HG03066 (cell line): Measurements from ENCODE around the gene CFAP97D2.
"Not testable (repeated sequence)": the region's sequence is repeated elsewhere in the genome, so short reads cannot be mapped to it uniquely, and the experiment has no call there.

Experiments
- ATAC-seq: cut with Tn5 transposase; IDR thresholded peaks from one replicate; pipeline ENCODE4 v1.9.1; 2021; ENCODE audit warnings: low read depth; ENCODE audit not compliant: unreplicated experiment

The CFAP97D2 gene

DNA sequence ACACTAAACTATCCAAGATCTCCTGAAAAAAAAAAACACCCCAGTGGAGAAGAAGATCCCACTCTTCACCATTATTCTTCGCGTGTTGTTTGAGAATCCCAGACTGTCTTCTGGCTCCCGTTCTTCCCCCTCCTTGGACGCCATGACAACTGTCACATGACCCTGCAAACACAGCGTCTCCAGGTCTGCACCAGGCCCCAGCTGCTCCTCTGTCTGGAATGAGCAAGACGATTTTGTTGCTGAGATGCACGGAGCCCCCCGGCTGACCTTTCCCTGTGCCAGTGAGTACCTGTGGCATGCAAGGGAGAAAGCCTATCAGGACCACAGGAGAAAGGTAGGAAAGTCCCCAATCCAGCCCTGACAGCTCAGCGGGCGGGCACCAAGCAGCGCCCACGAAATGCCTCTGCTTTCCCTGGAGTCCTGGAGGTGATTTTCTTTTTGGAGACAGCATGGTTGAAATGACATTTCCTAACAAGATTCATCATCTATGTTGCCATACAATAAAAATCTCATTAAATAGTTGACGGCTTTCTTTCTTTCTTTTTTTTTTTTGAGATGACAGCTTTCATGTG lies at the start of gene CFAP97D2:
CFAP97D2 (plus strand) TSS at position 171 of the 572 bp plus-strand sequence; CDS start at position 245, 74 bp downstream.
- no peak for ATAC-seq

DNA sequence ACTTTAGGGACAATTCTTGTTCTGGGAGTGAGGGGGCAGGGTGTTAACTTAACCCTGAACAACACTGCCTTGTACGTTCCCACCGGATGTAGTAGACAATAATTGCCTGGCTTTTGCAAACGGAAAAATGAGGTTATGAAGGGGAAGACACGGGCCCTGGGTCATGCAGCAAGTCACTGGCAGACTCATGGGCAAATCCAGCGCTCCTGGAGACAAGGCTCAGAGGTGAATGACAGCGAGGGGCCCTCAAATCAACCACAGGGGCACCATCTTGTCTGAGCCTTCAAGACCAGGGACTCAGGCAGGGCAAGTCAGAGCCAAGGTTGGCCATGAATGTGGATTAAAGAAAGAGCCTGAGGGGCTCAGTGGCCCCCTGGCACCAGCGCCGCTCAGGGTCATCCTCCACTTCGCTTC lies 49.4 kb upstream of the CFAP97D2 start:
- ATAC-seq: no peak

DNA sequence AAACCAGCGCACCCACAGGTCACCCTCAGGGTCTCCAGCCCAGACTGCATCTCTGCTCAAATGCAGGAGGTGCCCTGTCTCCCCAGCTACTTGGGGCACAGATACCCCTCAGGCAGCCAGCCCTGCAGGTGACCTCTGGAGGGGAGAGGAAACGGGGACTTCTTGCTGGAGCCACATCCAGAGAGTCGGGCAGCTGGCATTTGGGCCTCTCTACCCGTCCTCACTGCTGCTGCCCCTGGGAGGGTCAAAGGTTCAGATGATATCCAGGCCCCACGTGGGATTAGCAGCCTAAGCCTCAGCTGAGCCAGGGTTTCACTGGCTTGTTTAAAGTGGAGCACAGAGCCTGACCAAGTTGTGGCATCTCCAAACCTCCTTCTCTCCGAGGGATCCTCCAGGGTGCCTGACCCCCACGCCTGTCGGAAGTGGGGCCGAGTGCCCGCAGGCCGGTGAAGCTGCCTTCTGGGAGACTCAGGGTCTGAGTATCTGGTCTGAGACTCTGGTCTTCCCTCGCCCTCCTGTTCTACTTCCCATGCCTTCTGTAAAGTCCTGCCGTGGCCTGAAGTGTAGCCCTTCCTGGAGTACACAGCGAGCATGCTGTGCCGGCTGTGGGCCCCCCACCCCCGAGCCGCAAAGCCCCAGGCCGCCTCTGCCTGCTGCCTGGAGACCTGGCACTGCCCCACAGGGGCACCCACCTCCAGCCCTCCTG lies 48.8 kb upstream of the CFAP97D2 start:
- no peak for ATAC-seq

DNA sequence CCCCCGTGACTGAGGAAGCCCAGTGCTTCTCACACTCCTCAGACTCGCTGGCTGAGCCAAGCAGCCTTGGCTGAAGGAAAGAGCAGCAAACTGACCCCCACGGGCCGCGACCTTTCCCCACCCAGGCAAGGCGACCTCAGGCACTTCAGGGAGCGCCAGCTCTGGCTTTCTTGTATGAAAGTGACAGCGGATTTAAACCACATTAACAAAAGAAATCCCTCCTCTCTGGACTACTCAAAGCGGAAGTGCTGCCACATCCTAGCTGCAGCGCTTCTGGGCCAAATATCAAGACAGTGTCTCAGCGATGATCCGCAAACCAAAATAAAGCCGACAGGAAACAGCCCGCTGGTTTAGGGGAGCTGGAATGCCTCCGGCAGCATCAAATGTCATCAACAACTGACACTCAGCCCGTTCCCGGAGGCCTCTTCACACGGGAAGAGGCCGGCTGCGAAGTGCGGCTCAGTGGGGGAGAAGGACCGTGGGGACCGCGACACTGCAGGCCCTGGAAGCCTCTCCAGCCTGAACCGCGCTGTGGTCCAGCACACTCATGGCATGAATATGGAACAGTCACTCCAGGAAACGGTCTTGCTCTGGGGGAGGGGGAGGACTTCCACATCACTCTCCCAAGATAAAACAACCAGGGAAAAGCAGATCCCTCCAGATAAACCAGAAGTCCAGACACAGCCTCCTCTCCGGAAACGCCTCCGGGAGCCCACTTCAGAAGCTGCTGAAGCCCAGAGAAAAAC lies 48.0 kb upstream of the CFAP97D2 start:
- ATAC-seq: peak; percentile 29

DNA sequence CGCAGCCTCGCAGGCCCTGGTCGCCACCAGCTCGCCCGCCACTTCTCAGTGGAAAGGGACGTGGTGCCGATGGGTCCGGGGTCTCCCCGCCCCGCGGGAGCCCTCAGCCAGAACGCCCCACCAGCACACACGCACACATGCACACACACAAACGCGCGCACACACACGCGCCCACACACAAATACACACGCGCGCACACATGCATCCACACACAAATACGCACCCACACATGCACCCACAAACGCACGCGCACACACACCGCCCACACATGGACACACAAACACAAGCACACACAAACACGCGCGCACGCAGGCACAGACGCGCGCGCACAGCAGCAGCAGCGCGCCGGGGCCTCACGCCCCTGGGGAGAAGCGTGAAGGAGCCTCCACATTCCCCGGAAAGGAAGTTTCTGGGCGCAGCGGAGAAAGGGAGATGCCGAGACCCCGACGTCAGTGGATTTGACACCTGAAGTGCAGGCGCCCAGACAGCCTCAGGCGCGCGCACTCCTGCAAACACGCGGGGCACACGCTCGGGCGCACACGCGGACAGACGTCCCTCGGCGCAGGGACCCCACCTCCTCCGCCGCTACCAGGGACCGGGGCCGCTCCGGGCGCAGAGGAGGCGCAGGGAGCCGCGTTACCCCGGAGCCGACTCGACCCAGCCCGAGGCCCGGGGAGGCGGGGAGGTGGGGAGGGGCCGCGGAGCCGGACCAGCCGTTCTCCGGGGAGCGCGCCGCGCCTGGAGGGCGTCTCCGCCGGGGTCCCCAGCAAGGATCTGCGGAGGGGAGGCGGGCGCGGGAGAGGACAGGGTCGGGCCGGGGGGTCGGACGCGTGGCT lies 47.3 kb upstream of the CFAP97D2 start:
- ATAC-seq: no peak

DNA sequence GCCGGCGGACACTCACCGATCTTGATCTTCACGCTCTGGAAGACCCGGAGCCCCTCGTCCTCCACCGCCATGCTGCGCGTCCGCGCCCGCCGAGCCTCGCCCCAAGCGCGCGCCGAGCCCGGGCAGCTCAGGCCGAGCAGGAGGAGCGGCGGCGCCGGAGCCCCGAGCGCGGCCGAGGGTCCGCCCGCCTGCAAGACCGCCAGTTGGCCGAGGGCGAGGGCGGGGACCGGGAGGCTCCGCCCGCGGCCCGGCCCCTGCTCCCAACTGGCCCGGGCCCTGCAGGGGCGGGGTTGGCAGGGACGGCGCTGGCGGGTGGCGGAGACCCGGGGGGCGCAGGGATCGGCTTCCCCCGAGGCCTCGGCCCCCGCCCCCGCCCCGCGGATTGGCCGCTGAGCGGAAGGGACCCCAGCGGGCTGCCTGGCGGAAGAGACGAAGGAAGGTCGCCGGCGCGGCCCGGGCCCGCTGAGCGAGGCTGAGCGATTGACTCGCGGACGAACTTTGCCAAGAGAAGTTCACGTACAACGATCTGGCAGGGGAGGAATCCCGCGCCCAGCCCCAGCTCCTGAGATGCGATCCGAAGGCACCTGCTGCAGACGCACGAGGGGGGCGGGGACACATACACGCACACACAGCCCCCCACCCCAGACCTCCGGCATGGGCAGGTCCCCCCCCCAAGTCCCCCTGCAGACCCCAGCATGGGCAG lies 46.5 kb upstream of the CFAP97D2 start, which contains the start of gene RASA3:
RASA3 (minus strand) TSS at position 205 of the 703 bp plus-strand sequence; CDS start at position 71, 134 bp downstream.
- peak; percentile 46 for ATAC-seq

DNA sequence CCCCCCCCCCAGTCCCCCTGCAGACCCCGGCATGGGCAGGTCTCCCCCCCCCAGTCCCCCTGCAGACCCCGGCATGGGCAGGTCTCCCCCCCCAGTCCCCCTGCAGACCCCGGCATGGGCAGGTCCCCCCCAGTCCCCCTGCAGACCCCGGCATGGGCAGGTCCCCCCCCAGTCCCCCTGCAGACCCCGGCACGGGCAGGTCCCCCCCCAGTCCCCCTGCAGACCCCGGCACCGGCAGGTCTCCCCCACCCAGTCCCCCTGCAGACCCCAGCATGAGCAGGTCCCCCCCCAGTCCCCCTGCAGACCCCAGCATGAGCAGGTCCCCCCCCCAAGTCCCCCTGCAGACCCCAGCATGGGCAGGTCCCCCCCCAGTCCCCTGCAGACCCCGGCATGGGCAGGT lies 45.9 kb upstream of the CFAP97D2 start:
- not testable (repeated sequence) for ATAC-seq

DNA sequence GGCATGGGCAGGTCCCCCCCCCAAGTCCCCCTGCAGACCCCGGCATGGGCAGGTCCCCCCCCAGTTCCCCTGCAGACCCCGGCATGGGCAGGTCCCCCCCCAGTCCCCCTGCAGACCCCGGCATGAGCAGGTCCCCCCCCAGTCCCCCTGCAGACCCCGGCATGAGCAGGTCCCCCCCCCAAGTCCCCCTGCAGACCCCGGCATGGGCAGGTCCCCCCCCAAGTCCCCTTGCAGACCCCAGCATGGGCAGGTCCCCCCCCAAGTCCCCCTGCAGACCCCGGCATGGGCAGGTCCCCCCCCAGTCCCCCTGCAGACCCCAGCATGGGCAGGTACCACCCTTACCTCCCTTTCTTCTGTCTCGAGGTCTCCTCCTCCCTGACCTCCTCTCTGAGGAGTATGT lies 45.5 kb upstream of the CFAP97D2 start:
- ATAC-seq: not testable (repeated sequence)

DNA sequence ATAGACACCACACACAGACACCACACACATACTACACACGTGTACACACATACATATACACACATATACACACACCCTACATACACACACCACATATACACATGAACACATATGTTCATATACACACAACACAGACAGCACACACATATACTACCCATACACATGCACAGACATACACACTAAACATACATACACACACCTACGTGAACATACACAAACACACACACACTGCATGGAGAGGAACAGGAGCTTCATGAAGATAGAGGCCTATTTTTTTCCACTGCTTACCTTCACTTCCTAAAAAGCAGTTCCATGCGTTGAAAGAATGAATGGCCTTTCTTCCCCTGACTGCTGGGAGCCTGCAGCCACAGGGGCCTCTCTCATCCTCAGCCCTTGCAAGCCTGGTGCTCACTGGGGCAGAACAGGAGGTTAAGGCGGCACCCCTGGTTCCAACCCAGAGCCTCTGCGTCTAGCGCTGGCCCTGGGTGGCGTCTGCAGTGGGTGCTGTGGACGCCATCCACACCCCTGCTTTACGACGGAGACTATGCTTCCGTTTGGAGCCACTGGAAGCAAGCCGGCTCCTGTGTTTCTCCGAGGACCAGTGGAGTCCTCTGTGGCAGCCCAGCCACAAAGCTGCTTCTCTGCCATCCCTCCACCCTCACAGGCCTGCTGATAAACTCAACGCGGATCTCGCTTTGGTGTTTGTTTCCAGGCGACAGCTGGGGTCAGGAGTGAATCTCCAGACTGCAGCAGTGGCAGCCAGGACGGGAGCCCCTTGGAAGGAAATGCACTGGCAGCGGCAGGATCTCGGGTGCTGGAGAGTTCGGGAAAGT lies 44.7 kb upstream of the CFAP97D2 start:
- no peak for ATAC-seq

DNA sequence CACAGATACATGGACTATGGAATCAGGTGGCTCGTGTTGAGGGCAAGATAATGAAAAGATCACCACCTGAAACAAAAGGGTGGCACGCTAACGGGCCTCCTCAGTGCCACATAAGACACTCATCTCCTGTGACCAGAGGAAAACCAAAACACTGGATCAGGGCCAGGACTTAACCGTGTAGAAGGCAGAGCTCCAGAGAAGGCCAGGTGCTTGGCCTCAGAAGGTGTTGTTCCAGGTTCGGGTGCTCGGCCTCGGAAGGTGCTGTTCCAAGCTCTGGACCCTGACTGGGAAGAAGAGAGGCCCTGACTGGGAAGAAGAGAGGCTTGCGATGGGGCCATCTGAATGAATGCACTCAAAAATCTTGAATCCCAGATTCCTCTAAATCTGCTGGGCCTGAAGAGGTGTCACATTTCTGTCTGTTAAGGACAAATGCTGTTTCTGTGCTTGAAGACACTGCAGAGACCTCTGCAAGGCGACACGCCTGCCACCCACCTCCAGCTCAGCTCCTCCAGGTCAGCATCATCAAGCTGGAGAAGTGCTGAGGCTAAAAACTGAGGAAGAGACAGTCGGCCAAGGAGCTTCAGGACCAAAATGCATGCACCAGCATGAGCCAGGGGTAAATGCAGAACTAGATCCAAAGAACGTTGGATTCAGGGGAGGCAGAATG lies 44.0 kb upstream of the CFAP97D2 start:
- no peak for ATAC-seq

DNA sequence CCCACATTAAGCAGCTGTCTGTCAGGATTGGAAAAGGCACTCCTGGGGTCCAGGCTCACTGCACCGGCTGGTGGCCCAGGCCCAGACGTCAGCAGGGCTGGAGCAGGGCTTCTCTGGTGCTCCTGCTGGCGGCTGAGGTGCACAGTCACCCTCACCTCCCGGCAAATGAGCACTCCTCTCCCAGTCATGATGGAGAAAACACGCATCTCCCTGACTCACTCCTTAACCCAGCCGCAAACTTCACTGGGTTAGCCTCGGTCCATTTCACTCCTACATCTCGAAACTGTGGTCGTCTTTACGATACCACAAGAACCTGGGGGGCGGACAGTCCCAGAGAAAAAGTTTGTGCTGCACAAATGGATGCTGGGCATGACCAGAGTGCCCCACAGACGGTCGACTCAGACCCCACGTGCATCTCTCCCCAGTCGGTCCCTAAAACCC lies 43.3 kb upstream of the CFAP97D2 start:
- no peak for ATAC-seq

DNA sequence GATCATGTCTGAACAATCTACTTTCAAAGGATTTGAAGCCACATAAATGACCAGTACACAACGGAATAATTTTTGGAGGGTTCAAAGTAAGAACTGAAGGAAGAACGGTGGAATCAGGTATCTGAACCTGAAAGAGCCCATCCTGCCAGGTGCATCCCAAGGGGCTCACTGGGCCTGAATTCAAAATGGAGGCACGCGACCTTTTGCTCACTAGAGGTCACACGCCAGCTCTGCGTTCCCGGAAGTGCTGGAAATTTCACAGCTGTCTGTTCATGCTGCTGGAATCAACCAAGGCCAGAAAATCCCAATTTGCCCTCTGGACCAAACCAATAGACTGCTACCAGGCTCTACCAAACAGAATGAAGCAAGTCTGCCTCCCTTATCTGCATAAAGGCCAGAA lies 42.5 kb upstream of the CFAP97D2 start:
- no peak for ATAC-seq

DNA sequence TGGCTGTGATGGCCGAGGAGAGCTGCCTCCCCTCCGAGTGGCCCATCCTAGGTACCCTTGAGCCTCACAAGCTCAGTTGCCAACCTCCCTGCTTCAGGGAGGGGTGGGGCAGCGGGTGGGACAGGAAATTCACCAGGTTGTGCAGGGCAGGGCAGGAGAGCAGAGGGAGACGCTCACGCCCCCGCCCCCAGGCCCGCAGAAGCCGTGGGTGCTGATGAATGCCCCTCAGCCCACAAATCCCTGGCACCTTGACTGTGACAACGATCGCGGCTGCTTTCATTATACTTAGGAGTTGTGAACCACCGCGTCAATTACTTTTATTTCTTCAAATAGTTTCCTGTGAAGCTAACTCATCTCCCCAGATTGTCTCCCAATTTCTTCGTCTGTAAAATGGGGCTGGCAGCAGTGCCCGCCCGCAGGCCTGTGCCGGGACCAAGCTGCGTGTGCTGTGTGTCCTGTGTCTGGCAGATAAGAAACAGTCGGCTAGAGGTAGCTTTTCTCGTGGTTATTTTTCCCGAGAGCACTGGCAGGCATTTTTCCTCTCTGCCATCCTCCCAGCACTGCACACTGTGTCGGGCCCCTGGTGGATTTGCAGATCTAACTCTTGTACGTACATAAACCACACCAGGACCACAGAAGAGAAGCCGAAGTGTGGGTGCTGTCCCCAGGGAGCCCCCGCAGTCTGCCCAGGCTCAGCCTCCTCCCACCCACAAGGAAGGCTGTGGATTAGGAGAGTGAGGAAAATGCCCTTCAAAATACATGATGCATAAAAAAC lies 38.7 kb upstream of the CFAP97D2 start:
- ATAC-seq: no peak

DNA sequence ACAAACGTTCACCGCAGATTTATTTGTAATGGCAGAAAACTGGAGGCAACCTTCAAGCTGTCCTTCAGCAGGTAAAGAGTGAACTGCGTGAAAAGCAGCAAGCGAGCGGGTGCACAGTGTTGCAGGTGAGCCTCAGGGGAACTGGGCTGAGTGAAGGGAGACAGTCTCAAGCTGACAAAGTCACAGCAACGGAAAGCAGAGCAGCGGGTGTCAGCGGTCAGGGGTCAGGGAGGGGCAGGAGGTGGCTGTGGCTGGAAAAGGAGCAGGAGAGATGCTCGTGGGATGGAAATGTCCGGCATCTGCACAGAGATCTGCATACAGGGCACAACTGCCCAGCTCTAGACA lies 38.2 kb upstream of the CFAP97D2 start:
- no peak for ATAC-seq

DNA sequence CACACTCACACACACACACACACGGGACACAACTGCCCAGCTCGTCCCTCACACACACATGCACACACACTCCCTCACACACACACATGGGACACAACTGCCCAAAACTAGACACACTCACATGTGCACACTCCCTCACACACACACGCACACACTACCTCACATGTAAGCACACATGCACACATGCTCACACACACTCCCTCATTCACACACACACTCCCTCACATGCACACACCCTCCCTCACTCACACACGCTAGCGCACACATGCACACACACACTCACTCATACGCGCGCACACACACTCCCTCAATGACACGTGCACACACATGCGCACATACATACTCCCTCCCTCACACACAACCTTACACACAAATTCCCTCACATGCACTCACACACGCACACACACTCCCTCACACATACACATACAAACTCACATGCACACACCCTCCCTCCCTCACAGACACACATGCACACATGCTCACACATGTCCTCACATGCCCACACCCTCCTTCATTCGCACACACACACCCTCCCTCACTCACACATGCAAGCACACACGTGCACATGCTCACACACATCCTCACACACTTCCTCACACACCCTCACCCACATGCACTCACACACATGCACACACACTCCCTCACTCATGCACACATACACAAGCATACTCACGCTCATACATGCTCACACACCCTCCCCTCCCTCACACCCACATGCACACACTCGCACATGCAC lies 37.6 kb upstream of the CFAP97D2 start:
- ATAC-seq: no peak

DNA sequence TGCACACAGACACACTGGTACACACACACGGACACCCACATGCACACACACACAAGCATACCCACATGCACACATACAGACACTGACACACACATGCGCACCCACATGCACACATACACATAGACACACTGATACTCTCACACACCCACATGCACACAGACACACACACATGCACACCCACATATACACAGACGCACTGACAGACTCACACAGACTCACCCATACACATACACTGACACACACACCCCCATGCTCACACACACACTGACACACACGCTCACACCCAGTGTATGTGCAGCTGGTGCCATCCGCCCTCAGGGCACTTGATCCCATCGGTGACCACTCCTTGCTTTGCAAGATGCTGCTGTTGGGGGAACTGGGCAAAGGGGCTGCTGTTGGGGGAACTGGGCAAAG lies 36.9 kb upstream of the CFAP97D2 start:
- ATAC-seq: no peak
